NB4 (cell line): ENCODE measurements around the gene MASP1.

Source experiments
- MYC ChIP-seq: IDR thresholded peaks from 2 replicates; pipeline ENCODE4 v1.6.1; 2011; ENCODE audit warnings: low read depth, low read length
- POLR2A ChIP-seq: IDR thresholded peaks from 2 replicates; pipeline ENCODE4 v1.6.1; 2011; ENCODE audit warnings: mild to moderate bottlenecking; ENCODE audit not compliant: insufficient read length; ENCODE audit errors: extremely low read depth
- TF ChIP-seq, protein P1 (sequence below): IDR thresholded peaks from one replicate; pipeline ENCODE4 v1.5.1; 2012; ENCODE audit warnings: low read depth, low read length

DNA sequence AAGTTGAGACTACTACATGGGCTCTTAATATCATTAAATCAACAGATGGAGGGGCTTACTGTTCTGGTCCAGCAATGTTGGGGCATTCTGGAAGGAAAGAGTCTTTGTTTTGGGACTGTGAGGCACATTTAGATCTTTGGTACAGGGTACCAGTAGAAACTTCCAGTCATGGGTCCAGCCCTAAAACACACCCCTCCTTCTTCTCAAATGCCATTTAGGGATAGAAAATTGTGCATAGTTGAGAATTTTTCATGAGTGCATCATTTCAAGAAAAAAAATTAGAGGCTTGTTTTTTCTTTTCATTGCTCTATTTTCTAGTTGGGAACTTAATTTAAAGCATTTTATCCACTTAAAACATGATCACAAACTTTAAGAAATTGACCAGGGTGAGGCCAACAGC lies 98.4 kb downstream of the MASP1 start:
- TF ChIP-seq POLR2A (no peak), MYC (no peak)
- TF ChIP-seq, protein P1, sequence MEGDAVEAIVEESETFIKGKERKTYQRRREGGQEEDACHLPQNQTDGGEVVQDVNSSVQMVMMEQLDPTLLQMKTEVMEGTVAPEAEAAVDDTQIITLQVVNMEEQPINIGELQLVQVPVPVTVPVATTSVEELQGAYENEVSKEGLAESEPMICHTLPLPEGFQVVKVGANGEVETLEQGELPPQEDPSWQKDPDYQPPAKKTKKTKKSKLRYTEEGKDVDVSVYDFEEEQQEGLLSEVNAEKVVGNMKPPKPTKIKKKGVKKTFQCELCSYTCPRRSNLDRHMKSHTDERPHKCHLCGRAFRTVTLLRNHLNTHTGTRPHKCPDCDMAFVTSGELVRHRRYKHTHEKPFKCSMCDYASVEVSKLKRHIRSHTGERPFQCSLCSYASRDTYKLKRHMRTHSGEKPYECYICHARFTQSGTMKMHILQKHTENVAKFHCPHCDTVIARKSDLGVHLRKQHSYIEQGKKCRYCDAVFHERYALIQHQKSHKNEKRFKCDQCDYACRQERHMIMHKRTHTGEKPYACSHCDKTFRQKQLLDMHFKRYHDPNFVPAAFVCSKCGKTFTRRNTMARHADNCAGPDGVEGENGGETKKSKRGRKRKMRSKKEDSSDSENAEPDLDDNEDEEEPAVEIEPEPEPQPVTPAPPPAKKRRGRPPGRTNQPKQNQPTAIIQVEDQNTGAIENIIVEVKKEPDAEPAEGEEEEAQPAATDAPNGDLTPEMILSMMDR, result no peak
